NCI-H2196 (cell line): ENCODE data around the gene NAT8L.

Experiments used
- DNase-seq: peaks from one replicate; lab custom pipeline; 2025; ENCODE audit not compliant: unreplicated experiment; lab: John Stamatoyannopoulos, UW

NAT8L gene

DNA sequence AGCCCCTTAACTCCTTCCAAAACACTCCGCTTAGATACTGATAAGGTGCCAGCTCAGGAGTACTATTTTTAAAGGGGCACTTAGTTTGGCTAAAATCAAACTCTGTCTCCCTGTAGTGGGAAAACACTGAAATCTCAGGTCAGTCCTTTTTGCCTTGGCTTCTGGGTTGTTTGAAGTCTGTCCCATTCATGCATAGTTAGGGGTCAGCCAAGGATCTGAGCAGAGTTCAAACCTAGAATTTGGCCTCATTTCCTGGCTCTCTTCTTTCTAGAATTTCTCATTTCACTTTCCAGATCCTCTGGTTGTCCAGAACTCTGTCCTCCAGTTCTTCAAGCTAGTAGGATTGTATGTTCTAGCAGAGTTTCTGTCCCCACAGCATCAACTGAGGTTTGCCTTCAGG lies 31.5 kb downstream of the NAT8L start:
- no peak for DNase-seq

DNA sequence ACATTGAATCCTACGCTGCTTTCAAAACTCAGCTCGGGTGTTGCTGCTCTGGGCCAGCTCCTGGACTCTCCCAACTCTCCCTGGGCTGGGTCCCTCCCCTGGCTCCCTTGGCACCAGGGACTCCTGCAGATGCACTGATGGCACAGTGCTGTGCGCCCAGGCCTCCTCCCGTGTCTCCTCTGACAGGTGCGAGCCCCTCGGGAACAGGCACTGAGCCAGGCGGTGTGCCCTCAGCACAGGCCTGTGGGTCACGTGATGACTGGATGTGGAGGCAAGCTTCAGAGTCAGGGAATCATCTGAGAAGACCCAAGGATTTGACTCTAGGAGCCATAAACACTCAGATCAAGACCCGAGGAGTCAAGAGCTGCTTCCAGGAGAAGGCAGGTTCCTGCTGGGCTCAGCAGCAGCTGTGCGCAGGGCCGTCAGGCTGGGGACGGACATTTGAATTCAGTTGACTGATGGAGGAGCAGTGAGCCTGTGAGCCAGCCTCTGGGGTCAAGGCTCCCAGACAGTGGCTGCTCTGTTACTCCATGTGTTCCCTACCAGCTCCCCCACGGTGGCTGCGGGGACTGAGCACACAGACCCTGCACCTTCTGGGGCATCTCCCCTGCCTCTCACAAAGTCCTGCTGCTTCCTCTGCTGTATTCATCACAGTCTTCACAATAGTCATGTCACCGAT lies 33.0 kb downstream of the NAT8L start:
- no peak for DNase-seq

DNA sequence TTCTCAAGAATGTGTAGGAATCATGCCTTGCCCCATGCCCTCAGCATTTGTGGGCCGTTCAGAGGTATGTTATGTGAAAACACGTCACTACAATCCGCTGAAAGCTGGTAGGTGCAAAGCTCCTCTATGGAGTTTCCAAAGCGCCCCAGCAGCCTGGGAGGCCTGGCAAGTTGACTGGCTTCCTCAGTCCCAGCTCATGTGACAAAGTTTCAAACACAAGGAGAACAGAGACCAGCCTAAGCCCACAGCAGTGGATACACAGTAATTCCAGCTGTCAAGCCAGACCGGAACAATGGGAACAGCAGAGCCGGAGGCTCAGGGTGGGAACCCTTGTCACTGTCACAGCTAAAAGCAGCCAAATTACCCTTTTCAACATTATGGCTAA lies 33.5 kb downstream of the NAT8L start:
- no peak for DNase-seq

DNA sequence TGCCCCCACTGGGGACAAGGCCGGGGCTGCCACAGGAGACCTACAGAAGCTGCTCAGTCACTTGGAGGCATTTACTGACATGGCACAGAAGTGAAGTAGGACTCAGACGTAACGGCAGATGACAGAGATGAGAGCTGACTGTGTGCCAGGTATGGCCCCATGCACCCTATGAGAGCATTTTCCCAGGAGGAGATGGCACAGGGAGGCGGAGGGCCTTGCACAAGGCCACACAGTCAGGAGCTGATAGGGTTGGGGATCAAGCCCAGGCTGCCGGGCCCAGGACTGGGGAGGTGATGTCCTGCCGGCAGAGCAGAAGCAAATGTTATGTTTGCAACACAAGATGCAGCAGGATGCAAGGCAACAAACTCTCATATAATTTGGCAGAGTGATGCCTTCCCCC lies 34.1 kb downstream of the NAT8L start:
- no peak for DNase-seq

DNA sequence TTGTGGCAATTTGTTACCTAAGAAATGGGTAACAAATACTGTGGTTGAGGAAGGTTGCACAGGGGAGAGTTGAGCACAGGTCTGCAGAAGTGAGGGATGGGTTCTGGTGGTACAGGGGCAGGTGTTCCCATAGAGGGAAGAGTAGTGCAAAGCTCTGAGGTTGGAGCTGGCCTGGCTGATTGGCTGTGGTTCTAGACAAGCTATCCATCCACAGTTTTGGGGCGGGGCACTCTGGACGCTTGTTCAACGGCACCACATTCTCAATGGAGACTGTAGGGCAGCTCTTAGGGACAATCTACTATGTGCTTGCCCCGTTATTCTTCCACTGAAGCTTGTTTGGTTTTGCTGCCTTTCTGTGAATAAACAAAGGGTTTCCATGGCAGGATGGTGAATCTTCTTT lies 35.4 kb downstream of the NAT8L start:
- no peak for DNase-seq

DNA sequence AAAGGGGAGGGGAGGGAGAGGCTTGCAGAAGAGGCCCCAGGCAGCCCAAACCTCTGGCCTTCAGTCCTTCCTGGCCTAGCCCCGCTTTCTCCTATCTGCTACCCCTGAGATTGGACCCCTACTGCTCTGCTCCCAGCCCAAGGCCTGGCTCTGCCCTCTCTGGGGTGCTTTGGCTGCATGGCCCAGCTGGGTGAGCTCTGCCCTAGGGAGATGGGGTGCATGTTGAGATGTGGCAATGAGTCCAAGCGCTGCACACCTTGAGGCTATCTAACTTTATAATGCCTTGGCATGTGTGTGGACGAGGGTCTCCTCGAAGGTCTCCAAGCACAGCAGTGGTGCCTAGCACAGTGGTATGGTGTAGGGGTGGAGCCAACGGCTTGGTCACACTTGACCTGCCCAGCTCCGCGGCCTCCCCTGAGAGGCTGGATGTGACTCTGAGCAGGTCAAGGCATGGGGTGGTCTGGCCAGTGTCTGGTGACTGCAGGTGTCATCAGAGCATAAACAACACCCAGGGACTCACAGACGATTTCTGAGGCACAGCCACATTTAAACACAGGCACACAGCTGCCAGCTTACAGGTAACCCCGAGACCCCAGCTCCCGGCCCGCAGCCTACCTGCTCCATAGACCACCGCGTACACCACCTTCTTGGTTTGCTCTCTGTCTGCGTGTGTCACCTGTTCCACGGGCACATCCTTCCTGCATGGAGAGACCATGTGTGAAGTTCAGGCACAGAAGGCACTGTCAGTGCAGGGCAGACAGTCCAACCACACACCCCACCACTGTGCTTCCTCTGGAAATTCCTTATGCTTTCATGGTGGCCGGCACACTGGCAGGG lies 36.3 kb downstream of the NAT8L start:
- no peak for DNase-seq

DNA sequence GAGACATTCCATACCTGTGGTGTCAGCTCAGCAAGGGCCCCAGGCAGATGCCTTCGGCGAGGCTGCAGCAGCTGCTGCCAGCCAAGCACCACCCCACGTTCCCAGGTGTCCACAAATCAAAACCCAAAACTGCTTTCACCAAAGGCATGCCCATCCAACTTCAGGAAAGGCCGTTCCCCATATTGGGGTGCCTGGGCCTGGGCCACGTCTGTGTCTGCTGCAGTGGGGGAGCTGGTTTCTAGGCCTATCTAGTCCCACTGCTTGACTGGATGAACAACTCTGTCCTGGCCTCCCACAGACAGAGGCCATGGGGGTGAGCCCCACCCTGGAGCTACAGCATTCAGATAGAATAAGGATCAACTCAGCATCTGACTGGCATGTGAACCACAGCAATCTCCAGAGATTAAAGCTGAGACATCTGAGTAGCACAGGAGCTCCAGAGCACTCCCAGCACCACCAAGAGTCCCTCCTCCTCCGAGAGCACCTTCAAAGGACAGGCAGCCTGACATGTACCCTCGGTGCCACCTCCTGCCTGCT lies 37.0 kb downstream of the NAT8L start:
- no peak for DNase-seq

DNA sequence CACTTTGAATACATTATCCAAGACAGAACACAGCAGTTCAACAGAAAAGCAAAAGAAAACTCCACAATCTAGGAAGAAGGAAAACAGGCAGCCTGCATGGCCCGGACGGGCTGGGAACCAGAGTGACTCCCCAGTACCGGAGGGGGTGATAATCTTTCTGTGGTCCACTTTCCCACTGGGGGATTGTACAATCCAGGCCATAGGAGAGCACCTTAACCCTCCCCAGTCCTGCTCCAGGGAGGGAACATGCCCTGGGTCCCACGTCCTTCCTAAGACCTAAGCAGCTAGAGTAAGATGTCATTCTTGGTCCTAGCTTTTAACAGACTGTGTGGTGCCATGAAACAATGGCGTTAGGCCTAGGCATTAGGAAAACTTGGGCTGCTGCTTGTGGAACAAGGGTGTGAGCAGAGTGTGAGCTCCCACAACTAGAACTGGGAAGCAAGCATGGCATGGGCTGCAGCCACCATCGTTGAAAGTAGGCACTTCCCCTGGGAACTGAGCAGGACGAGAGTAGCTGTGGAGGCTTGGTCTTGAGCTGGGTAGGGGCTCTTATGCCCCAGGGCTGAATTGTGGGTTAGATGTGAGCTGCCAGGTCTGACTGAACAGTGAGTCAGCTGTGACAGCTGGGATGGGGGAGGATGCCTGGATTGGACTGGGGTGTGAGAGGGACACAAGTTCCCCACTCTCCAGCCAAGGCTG lies 42.4 kb downstream of the NAT8L start:
- no peak for DNase-seq

DNA sequence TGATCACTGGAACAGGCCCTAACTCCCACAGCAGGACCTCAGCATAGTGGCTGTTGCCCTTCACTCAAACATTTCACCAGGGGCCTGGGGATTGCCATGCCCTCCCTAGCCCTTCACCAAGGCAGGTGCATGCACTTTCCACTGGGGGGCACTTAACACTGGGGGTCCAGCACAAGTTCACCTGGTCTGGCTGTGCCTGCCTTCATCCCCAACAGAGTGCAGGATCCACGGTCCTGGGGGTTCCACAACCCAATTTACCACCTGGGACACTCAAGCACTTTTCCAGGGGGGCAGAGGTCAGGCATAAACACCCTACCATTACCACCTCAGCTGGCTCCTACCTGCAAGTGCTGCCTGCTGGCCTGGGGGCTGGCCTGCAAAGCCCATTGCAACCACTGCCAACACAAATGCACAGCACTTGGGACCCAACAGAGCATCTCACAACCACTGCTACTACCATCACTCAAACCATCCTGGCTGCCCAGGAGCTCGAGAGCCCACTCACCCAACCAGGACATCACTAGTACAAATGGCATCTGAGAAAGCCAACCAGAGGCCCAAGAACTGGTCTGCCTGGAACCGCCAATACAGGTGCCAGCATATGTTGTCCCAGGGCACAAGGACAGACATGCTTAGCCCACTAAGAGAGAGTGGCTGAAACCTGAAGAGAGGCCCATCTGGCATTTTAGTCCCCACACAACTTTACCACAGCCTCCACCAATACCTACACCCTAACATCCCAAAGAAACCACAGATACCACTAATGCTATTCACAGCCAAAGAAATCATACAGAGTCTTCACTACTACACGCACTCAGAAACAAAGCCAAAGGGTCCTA lies 43.1 kb downstream of the NAT8L start:
- DNase-seq: no peak

DNA sequence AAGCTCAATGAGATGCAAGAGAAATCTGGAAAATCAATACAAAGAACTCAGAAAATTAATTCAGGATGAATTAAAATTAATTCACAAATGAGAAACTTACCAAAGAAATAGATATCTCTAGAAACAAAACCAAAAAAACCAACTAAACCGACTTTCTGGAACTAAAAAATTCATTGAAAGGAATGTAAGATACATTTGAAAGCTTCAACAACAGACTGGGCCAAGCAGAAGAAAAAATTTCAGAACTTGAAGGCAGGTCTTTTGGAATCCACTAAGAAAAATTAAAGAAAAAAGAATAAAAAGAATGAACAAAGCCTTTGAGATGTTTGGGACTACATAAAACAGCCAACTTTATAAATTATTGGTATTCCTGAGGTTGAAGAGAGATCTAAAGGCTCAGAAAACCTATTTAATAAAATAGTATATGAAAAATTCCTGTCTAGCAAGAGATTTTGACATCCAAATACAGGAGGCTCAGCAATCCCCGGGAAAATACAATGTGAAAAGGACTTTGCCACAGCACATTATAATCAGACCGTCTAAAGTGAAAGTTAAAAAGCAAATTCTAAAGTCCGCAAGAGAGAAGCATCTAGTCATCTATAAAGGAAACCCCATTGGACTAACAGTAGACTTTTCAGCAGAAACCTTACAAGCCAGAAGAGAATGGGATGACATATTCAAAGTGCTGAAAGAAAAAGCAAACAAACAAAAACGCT lies 44.2 kb downstream of the NAT8L start:
- no peak for DNase-seq

DNA sequence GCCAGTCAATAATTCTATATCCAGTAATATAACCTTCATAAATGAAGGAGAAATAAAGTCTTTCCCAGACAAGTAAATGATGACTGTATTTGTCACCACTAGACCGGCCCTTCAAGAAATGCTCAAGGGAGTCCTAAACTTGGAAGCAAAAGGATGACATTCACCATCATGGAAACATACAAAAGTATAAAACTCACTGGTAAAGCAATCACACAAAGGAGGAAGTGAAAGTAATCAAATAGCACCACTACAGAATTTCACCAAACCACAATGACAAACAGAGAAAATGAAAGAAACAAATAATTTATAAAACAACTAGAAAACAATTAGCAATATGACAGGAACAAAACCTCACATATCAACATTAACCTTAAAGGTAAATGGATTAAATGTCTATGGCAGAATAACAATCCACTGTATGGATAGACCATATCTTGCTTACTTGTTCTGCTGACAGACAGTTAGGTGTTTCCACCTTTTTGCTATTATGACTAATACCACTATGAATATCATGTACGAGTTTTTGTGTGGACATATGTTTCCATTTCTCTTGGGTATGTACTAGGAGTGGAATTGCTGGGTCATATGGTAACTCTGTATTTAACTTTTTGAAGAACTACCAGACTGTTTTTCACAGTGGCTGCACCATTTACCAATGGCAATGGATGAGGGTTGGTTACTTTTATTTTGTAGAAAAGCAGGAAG lies 44.9 kb downstream of the NAT8L start:
- no peak for DNase-seq

DNA sequence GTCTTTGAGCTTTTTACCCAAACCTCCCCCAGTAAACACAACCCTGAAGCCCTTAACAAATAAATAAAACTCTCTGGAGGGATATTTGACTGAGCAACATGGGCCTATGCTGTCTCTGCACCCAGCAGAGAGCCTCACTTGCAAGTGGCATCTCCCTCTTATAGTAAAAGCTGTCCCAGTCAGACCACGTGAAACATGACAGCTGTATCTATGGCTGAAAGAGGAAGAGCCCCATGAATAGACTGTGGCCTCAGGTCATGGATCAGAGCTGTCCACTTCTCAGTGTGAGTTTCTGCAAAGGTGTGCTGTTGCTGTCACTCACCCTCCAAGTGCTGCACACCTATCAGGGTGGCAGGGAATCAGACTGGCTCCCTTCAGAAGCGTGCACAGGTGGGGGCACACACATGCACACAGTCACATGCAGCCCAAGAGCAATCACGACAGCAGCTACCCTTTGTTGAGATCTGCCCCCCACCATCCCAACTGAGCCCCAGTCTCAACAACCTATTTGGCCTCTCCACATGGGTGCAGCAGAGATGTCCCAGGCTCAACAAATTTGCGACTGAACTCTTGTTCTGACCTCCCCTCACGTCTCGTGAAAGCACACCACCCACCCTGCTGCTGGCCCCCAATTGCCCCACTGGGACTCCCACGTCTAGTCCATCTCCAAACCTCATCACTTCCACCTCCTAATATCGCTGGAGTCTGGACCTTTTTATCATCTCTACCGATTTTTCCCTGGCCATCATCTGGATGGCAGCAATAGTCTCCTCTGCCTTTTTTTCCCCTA lies 45.6 kb downstream of the NAT8L start:
- DNase-seq: no peak

DNA sequence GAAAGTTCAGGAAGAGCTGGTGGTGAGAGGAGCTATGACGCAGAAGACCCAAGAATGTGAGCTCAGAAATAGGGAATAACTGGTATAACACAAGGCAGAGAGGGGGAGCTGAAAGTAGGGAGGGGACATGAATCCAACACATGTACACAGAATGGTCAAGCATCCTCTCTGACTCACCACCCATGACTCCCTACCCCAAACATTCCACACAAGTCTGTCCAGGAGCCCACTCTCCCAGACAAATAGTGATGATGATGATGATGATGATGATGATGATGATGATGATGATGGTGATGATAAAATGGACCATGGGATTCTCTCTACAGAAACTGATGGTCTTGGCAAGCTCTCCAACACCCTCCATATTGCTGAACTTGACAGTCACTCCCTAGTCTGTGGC lies 46.4 kb downstream of the NAT8L start:
- no peak for DNase-seq

DNA sequence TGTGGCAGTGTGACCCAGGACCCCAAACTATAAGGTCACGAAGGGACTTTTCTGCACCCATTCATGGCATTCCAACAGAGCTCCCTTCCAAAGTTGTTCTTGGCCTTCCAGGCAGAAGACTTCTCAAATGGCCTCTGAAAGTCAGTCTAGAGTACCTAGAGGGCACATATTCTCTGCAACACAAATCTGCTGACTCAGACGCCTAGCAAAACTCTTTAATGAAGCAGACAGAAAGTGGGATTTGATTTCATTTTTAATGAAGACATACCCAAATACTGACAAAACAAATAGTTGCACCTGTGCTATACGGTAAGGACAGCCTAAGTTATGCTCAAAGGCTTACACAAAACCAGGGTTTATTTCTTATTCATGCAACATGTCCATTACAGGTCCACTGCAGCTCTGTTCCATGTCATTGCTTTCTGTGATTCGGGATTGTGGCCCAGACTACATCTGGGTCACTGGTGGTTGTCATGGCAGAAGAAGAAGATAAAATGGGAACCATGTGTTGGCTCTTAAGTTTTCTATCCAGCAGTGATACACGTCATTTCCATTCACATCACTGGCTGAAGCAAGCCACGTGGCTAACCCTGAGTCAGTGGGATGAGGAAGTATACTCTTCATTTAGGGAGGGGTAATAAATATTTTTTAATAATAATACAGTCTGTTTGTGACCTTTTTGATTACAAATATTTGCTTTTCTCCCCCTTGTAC lies 57.7 kb downstream of the NAT8L start:
- no peak for DNase-seq
